Inferior parietal cortex (tissue), 1 donor: ENCODE data around the gene RGS11.
A peak's percentile ranks its signal among the peaks of the same experiment; 100 is the strongest.

Source experiments
- DNase-seq: peaks from one replicate; pipeline ENCODE4 v3.0.0-alpha.2; 2016; ENCODE audit errors: extremely low spot score

Gene RGS11

DNA sequence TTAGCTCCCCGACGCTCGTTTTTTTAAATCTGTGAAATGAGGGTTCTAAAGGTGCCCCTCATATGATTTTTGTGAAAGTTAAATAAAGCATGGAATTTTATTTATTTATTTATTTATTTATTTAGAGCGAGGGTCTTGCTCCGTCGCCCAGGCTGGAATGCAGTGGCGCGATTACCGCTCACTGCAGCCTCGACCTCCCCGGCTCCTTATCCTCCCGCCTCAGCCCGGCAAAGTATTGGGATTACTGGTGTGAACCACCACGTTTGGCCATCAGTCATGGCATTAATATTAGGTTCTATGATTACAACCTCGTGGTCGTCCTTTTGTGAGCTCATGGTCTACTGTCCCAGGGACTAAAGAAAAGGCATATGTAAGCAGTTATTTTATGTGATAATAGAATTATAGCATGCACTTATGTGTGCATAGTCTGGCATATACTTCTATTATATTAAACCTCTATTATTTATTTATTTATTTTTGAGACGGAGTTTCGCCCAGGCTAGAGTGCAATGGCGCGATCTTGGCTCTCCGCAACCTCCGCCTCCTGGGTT, 45.9 kb downstream of the RGS11 start:
- no peak for DNase-seq

DNA sequence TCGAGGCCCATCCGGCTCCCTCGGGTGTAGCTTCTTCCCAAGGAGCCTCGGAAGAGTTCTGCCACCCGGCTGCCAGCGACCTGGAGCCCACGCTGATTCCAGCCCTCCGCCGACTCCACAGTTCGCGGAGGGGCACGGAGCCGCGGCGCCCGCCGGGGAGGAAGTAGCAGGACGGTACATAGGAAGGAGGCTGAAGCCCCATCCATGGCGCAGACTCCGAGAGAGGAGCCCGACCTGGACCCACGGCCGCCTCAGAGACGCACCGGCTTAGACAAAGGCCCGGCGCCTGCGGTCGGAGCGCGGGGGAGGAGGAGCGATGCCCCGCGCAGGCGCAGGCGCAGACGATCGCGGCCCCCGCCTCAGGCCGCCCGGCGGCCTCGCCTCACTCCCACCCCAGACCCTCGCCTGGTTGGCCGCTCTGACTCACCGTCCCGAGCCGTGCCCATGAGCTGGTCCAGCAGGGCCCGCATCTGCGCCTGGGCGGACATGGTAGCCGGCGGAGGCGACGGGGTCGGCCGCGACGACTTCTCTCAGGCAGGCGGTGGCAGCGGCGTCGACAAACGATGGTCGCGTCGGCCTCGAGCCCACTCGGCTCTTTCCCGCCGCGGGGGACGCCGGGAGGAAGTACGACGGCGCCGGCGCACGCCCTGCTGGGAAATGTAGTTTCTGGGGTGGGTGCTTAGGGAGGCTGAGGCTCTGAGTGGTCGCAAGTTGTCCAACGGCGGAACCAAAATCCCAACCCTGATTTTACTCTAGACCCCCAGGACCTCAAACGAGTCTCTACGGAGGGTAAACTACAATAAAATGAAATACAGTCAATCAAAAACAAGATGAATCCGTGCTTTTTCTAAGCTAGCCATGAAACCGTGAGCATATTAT, 46.7 kb downstream of the RGS11 start, which contains the start of gene LUC7L:
TSS of gene LUC7L (minus strand) at position 598 of the 879 bp plus-strand sequence. CDS start at position 488, 110 bp downstream.
- DNase-seq = peak; percentile 93

DNA sequence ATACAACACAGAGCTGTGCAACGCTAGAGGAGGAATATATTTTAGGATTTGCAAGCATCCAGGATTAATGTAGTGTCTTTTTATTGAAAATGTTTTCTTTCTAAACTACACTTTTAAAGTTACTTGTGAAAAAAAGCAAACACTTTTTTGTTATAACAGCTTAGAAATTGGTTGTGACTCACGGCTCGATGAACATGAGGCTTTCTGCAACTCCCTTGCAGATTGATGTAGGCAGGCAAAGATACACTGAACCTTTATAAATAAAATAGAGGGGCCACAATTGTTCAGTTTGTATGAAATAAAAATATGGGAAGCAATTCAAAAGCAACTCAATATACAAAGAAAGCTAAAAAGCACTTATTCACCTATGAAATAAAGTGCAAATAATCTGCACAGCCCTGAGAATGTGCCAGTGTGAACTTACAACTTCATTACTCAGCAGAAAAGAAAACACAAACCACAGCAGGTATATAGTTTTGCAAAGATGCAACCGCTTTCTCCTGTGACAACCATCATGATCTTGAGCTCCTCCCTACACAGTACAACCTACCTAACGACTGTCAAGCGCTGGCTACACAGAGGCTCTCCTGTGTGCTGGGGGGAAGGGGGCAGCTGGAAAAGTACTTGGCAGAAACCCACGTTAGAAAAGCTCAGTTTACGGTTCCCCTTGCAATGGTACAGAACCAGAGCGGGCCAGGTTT, 47.4 kb downstream of the RGS11 start:
- no peak for DNase-seq

DNA sequence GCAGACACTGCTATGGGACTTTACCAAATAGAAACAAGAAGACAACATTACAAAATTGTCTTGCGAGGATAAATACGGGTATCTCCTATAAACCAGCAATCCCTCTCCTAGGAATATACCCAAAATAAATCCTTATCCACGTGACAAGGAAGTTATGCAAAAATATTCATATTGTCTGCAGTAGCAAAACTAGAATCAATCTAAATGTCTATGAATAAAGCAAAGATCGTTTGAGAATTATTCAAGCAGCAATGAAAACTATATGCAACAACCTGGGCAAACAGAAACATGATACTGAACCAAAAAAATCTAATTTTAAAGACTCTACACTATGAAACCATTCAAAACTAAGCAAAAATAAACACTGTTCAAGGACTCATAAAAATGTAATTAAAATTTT, 55.7 kb downstream of the RGS11 start:
- DNase-seq = no peak
